Duodenal mucosa (tissue), 2 donors: ENCODE measurements around the gene NBAS.
"Not testable (repeated sequence)": the region's sequence is repeated elsewhere in the genome, so short reads cannot be mapped to it uniquely, and the experiment has no call there.

Experiments
- H3K27ac ChIP-seq: one replicate; pipeline ENCODE4 v1.7.0; 2013; ENCODE audit warnings: low read depth, low read length
- H3K27me3 ChIP-seq, 2 donors: one replicate each; pipeline ENCODE4 v1.7.0; 2013; ENCODE audit warnings: low read length in 2 of 2, control low read depth in 1 of 2; ENCODE audit not compliant: insufficient read depth in 2 of 2, control insufficient read depth in 1 of 2
- H3K36me3 ChIP-seq, 2 donors: one replicate each; pipeline ENCODE4 v1.7.0; 2013; ENCODE audit warnings: low read length in 2 of 2, control low read depth in 1 of 2; ENCODE audit not compliant: insufficient read depth in 2 of 2, control insufficient read depth in 1 of 2
- H3K4me1 ChIP-seq, 2 donors: one replicate each; pipeline ENCODE4 v1.7.0; 2013; ENCODE audit warnings: low read length in 2 of 2, control low read depth in 1 of 2; ENCODE audit not compliant: insufficient read depth in 2 of 2, control insufficient read depth in 1 of 2
- H3K4me3 ChIP-seq, 2 donors: one replicate each; pipeline ENCODE4 v1.7.0; 2013; ENCODE audit warnings: low read length in 2 of 2, low read depth in 1 of 2
- H3K9ac ChIP-seq, 2 donors: one replicate each; pipeline ENCODE4 v1.7.0; 2013; ENCODE audit warnings: low read length in 2 of 2, low read depth in 1 of 2
- H3K9me3 ChIP-seq, 2 donors: one replicate each; pipeline ENCODE4 v1.7.0; 2013; ENCODE audit warnings: low read length in 2 of 2, control low read depth in 1 of 2; ENCODE audit not compliant: control insufficient read depth in 1 of 2

Gene NBAS

DNA sequence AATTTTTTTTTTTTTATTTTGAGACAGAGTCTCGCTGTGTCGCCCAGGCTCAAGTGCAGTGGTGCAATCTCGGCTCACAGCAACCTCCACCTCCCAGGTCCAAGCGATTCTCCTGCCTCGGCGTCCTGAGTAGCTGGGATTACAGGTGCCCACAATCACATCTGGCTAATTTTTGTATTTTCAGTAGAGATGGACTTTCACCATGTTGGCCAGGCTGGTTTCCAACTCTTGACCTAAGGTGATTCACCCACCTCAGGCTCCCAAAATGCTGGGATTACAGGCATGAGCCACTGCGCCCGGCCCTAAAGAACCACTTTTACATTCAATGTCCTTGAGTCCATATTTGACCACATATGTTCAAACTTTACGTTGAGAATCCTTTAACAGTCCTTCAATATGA lies 156.6 kb downstream of the NBAS start:
- H3K9me3 ChIP-seq, H3K4me3 ChIP-seq, H3K27me3 ChIP-seq, H3K9ac ChIP-seq, H3K4me1 ChIP-seq, H3K36me3 ChIP-seq, H3K27ac ChIP-seq: not testable (repeated sequence)

DNA sequence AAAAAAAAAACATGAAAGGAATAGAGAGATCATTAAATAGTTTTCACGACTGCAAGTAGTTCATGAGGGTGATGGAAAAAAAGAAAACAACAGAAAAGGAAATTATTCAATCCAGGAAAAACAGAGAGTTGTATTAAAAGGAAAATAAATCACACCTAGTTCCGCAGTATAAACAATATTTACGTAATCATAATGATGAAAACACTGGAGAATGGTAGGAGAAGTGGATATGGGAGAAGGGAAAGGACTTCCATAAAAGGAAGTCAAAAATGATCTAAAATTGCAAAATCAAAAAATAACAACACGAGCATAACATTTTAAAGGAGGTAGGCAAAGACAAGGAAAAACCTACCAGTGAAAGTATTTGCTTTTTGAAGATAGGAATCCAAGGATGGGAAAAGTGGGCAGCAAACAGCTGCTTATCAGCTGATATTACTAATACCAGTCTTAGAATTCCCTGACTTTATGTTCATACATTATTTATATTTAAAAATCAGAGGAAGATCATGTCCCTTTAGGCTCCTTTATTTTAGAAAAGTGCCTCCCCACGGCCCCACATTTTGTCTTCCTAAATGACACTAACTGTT lies 160.8 kb downstream of the NBAS start:
- H3K27ac ChIP-seq = no peak overlapping the region
- H3K36me3 ChIP-seq = peaks cover 3 to 12% of the 10 kb centered on the region in 2 donors
- no peak overlapping the region for H3K9ac ChIP-seq
- no peak overlapping the region for H3K4me3 ChIP-seq
- H3K27me3 ChIP-seq = no peaks in the 10 kb centered on the region
- H3K9me3 ChIP-seq = no peaks in the 10 kb centered on the region
- no peaks in the 10 kb centered on the region for H3K4me1 ChIP-seq

DNA sequence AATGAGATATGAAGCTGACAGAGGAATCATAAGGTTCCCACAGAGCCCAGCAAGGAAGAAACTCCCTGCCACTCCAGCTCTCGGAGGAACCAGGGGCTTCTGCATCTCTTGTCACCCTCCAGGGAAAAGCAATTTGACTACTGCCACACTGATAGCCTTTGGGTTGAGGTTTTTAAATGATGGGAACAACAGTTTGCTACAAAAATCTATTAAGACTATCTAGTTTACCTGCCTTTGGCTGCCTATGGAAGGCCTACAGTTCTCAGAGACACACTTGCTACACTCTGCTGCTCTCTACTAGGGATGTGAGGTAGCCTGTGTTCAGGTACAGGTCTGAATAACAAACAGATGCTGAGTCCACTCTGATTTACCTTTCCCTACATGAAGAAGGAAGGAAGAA lies 161.9 kb downstream of the NBAS start:
- Histone ChIP-seq H3K36me3 (peaks cover 3 to 12% of the 10 kb centered on the region in 2 donors), H3K4me1 (no peaks in the 10 kb centered on the region), H3K9ac (no peak overlapping the region), H3K27me3 (no peaks in the 10 kb centered on the region), H3K9me3 (no peaks in the 10 kb centered on the region), H3K27ac (no peak overlapping the region), H3K4me3 (no peak overlapping the region)

DNA sequence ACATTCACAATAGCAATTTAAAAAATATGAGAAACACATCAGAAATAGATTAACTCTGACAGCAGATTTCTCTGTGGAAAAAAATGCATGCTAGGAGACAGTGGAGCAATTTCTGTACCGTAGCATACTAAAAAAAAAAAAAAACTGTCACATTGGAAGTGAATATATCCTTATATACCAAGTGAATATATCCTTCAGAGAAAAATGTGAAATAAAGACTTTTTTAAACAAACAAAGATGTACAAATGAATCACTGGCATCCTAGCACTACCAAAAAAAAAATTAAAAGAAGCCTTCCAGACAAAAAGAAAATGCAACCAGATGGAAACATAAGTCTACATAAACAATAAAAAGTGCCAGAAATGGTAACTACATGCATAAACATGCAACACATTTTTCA lies 169.4 kb downstream of the NBAS start:
- H3K4me1 ChIP-seq = no peaks in the 10 kb centered on the region
- H3K36me3 ChIP-seq = peaks cover 3 to 13% of the 10 kb centered on the region in 2 donors
- H3K27me3 ChIP-seq = no peaks in the 10 kb centered on the region
- no peak overlapping the region for H3K27ac ChIP-seq
- H3K9ac ChIP-seq = no peak overlapping the region
- H3K4me3 ChIP-seq = no peak overlapping the region
- H3K9me3 ChIP-seq = no peaks in the 10 kb centered on the region

DNA sequence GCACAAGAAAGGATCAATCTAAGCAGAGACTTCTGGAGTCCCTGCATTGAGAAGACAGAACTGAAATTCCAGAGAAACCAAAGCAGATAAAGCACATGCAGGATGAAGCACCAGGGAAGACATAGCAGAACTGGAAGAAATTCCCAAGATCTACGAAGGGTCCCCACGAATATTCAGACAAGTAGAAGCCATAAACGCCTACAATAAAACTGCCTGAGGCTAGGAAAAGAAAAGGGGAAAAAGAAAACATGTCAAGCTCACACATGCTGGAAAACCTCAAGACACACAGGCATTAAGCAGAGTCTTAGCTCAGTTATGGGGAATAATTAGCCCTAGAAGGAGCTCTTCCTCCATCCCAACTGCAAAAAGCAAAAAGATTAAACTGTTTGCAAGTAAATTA lies 171.2 kb downstream of the NBAS start:
- no peak overlapping the region for H3K27ac ChIP-seq
- H3K27me3 ChIP-seq = no peaks in the 10 kb centered on the region
- no peak overlapping the region for H3K9ac ChIP-seq
- peaks cover 0 to 8% of the 10 kb centered on the region in 2 donors for H3K36me3 ChIP-seq
- no peaks in the 10 kb centered on the region for H3K4me1 ChIP-seq
- no peak overlapping the region for H3K4me3 ChIP-seq
- H3K9me3 ChIP-seq = no peaks in the 10 kb centered on the region

DNA sequence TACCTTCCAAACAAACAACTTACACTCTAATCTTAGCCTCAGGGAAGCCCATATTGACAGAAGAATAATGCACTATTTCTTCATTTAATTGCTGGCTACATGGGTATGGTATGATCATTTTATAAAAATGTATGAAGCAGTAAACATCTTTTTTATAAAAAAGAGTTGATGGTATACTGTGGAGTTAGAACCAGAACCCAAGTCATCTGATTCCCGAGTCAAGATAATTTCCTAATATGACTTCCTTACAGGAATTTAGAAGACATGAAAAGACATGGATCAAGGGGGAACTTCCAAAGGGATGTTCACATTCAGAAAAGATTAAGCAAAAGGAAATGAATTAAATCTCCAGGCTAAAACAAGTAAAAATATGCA lies 171.8 kb downstream of the NBAS start:
- no peaks in the 10 kb centered on the region for H3K4me1 ChIP-seq
- no peaks in the 10 kb centered on the region for H3K9me3 ChIP-seq
- H3K27me3 ChIP-seq = no peaks in the 10 kb centered on the region
- H3K36me3 ChIP-seq = peaks cover 0 to 8% of the 10 kb centered on the region in 2 donors
- H3K4me3 ChIP-seq = no peak overlapping the region
- H3K9ac ChIP-seq = no peak overlapping the region
- no peak overlapping the region for H3K27ac ChIP-seq

DNA sequence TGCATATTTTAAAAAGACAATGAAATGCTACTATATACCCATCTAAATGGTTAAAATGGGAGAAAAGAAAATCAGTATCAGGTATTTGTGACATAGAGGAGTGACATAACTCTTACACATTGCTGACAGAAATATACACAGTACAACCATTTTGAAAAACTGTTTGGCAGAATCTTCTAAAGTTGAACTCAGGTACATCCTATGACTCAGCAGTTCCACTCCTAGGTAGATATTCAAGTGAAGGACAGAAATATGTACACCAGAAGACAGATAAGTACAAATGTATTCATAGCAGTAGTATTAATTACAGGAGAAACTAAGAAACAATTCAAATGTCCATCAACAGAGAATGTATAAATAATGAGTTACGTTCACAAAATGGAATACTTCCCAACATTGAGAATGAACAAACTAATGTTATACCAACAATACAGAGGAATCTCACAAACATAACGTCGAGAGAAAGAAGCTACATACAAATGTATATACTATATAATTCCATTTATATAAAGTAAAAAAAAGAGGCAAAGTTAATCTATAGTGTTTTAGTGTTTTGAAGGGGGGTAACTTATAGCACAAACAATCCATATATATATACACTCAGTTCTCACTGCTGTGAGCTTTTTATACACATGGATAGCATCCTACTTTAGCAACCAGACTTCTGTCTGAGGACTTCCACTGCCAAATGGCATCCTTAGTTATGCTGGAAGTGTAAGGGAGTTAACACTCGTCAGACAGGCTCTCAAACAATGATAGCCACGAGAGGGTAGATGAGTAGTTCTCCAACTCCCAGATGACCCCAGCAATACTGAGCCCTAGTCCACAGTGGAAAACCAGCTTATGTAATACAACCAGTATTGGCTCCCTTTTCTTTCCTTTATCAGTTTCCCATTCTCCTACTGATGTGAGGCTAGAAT lies 172.5 kb downstream of the NBAS start:
- Histone ChIP-seq H3K4me3 (no peak overlapping the region), H3K9ac (no peak overlapping the region), H3K27ac (no peak overlapping the region), H3K36me3 (peaks cover under 1 to 11% of the 10 kb centered on the region in 2 donors), H3K4me1 (no peaks in the 10 kb centered on the region), H3K27me3 (no peaks in the 10 kb centered on the region), H3K9me3 (no peaks in the 10 kb centered on the region)

DNA sequence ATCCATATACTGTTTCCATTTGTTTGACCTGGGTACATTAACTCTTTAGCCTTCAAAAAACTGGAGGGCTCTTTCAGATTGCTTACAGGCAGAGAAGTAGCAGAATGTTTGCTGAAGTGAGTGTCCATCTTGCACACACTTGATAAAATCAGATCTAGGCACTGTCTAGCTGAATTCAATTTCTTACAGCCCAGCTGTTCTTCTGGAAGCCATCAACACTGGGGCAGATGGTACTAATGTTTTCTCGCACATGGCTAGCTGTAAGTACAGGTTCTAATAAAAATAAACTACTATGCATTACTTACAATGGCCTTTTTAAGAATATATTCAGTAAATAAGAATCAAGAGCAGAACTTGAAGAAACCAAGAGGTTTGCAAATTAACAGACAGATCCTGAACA lies 175.9 kb downstream of the NBAS start:
- Histone ChIP-seq H3K9me3 (no peaks in the 10 kb centered on the region), H3K9ac (no peak overlapping the region), H3K4me3 (no peak overlapping the region), H3K27me3 (no peaks in the 10 kb centered on the region), H3K27ac (no peak overlapping the region), H3K36me3 (peaks cover 9 to 15% of the 10 kb centered on the region in 2 donors), H3K4me1 (no peaks in the 10 kb centered on the region)

DNA sequence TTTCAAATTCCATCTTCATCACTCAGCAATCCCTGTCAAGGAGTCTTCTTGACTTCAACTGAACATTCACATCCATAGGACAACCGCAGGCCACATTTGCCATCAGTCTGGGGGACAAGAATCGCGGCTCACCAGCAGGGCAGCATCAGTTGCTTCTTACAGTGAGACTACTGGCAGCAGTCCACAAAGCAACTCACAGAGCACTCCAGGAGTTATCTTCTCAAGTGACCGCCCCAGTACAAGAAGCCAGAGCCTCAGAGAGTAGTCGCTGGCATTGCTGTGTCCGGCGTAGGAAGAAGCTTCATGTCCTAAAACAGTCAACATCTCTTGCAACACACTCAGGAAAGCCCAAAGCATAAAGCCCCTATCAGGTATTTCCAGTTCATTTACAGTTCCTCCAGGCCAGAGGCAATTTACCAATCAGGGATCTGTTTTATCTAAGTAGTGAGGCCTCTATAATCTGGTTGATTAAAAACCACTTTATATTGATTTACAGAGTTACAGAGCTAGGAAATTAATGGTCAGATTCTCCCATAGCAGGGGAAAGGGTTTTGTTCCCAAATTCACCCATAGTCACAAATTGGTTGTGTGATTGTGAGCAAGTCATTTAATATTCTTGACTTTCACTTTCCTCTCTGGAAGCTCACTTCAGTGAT lies 177.3 kb downstream of the NBAS start:
- H3K9ac ChIP-seq = no peak overlapping the region
- no peaks in the 10 kb centered on the region for H3K27me3 ChIP-seq
- no peak overlapping the region for H3K27ac ChIP-seq
- H3K4me3 ChIP-seq = no peak overlapping the region
- H3K9me3 ChIP-seq = no peaks in the 10 kb centered on the region
- H3K4me1 ChIP-seq = no peaks in the 10 kb centered on the region
- H3K36me3 ChIP-seq = peaks cover 7 to 9% of the 10 kb centered on the region in 2 donors
